Activated CD8-positive, alpha-beta memory T cell treated with anti-CD3 and anti-CD28 coated beads, Interleukin-2, amount 50 U/mL, for 24 hours (primary cell): Measurements from ENCODE around the gene GCNA.

ENCODE experiments used
- DNase-seq: peaks from one replicate; pipeline ENCODE4 v3.0.0-alpha.2; 2020; ENCODE audit errors: extremely low read depth

The GCNA gene

DNA sequence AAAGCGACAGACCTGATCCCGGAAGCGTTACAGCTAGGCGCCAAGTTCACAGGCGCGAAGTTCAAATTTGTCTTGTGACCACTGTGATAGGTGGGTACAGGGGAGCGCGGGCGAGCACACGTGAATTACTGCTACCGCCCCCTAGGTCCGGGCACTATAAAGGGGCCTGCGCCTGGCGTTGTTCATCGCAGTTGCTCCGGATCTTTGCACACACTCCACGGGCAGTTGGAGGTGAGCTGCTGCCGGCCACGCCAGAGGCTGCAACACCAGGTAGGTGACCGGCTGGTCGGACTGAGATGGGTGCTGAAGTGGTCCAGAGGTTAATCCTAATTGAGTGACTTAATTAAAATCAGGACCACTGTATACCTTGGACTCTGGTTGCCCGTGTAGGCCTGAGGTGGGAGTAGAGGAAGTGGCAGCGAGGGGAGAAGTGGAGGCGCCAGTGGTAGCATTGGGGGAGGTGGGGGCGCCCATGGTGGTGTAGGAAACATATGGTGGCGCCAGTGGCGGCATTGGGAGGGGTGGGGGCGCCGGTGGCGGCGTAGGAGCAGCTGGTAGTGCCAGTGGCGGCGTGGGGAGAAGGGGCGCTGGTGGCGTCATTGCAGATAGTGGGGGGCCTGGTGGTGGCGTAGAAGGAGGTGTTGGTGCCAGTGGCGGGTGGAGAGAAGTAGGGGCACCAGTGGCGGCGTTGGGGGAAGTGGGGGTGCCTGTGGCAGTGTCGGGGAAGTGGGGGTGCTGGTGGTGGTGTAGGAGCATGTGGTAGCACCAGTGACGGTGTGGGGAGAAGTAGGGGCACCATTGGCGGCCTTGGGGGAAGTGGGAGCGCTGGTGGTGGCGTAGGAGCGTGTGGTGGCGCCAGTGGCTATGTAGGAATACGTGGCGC lies at the start of gene GCNA:
TSS of gene GCNA (plus strand) at position 185 of the 883 bp plus-strand sequence. CDS start 2,385 bp downstream, outside the sequence.
- DNase-seq: no peak

DNA sequence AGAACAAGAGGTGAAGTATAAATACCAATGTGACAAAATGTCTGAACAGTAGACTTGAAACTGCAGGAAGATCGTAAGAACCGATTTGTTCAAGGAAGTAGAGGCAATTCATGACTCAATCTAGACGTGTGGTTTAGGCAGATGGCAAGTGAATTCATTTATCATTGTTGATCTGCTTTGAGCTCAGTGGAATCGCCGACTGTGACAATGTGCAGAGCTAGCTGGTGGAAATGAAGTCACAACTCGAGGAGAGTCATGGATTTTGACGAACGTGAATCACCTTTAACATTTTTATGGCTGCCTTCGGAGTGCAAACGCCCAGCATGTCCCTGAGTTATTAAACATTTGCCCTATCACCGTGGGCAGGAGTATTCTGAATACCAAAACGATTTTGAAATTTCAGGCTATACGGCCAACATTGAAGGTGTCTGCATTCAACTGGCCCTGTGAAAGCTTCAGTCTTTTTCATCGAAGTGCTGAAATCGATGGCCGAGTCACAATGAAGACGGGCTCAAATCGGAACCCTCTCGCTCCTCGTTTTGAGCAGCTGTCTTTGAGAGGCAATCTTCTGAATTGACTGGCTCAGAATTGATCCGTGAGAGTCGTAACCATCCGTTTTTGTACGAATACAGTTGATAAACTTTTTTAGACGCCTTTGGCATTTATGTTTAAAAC lies 46.0 kb upstream of the GCNA start:
- no peak for DNase-seq

DNA sequence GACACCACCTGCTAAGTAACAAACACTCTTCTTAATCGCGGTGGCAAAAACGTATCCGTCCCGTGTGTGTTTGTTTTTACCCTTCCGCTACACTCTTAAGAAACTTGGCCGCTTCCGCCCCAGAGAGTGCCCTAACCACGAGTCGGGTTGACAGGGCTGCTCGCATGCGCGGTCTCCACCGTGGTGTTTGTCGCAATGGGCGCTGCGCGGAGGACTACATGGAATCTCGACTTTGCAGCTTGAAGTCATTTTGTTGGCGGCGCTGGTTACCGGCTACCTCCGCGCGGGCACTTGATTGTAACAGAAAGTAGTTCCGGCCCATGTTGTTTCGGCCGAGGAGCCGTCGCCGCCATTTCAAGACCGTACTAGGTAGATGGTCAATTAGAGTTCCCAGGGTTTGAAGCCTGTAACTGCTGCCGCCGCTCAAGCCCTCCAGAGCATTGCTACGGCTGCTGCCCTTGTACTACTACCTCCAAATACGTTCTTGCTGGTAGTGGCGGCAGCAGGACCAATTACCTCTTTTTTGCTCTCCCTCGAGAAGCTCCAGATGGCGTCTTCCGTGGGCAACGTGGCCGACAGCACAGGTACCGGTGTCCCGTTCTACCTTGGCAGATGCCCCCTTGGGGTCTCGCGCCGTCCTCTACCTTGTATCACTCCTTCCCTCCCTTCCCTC lies 45.3 kb upstream of the GCNA start, which contains the start of gene OGT:
TSS of gene OGT (plus strand) at position 352 of the 673 bp plus-strand sequence. CDS start at position 548, 196 bp downstream.
- DNase-seq: peak; percentile 84

DNA sequence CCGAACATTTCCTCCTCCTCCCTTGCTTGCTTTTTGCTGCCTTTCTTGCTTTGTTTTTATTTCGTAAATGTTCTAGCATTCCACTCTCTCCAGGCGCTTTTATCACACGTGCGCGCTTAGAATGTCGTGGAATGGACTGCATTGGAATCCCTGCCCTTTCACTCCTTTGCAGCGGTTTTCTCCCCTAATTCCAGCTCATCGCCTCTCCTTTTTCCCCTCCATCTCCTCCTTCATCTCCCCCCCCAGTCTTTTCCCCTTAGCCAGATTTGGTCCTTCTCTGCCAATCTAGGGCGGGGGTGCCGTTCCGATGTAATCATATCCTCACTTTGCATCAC lies 44.8 kb upstream of the GCNA start:
- no peak for DNase-seq

- no peak for DNase-seq
These were observed 44.2 kb upstream of the GCNA start for GRCh38 chrX:71533851-71534561.

- DNase-seq: no peak
These were observed 43.3 kb upstream of the GCNA start for GRCh38 chrX:71534773-71535544.

DNA sequence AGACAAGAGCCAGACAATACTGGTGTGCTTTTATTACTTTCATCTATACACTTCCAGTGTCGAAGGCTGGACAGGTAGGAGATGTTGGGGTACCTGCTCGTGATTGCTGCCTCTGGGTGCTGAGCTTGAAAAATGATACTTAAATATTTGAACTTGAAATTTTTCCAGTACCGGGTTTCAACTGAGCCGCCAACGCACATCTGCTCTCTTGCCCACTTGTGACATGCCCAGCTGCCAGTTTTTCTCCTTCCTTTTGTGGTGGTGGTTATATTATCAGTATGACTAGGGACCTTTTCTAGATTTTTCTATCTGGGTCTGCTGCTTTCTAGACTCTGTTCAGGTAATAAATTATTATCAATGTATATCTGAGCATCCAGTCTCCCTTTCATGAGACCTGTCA lies 42.0 kb upstream of the GCNA start:
- DNase-seq: no peak

GRCh38 chrX:71537743-71538142 lies 40.5 kb upstream of the GCNA start:
- no peak for DNase-seq

DNA sequence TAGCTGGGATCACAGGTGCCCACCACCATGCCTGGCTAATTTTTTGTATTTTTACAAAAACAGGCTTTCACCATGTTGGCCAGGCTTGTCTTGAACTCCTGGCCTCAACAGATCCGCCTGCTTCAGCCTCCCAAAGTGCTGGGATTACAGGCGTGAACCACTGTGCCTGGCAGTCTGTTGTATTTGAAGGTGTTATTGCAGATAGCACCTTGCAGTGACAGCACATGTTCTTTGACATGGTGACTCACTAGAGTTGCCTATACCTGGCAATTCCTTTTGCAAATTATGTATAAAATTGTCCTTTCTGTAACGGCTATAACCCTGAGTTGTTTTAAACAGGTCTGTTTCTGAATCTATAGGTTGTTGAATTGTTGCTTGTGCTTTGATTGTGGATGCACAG lies 37.4 kb upstream of the GCNA start:
- no peak for DNase-seq

DNA sequence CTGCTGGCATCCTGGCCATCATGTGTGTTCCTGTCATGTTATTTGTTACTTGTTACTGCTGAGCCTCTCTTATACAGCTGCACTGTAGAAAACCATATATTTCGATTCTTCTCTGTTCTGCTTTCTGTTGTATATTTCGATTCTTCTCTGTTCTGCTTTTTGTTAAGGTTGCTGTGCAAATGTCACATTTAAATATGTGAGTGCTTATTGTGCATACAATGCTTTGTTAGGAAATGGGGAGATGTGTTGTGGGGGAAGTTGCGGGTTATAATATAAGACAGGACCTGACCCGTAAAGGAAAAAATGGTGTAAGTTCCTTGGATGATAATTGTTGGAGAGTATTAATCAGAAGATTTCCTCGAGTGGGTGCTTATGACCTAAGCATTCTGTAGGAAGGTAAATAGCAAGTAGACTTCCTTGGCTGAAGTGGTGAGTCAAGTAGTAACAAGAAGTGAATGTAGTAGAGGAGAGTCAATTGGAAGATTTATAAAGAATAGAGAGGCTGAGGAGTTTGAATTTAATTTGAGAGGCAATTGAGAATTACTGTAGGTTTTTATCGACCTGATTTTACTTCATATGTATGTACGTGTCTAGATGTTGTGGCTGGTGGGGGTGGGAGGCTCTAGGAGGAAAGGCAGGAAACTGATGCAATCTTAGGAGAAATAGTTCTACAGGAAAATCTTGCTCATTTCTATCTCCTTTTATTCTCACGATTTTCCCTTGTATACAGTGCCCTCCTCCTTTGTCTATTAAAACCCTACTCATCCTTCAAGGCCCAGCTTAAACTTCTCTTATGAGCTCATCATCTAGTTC lies 36.8 kb upstream of the GCNA start:
- no peak for DNase-seq

DNA sequence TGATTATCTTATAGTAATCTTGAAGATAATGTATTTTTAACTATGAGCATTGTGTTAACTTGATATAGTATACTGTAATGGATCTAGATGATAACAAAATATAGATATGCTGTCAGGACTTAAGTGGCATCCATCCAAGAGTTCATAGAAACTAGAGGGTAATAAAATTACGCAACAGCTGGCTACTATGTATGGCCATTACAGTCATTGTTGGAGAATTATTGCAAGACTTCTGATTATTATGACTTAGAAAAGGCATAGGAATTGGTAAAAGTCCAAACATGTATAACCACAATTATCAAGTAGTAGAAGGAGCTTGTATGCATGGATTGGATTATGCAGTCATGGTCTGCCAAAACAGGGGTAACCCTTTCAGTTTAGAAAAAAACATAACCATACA lies 35.8 kb upstream of the GCNA start:
- no peak for DNase-seq

GRCh38 chrX:71542825-71543224 lies 35.4 kb upstream of the GCNA start:
- DNase-seq: no peak

GRCh38 chrX:71543316-71543715 lies 34.9 kb upstream of the GCNA start:
- DNase-seq: no peak

GRCh38 chrX:71545364-71545763 lies 32.9 kb upstream of the GCNA start:
- DNase-seq: no peak

GRCh38 chrX:71546879-71547278 lies 31.4 kb upstream of the GCNA start:
- no peak for DNase-seq

GRCh38 chrX:71547339-71547738 lies 30.9 kb upstream of the GCNA start:
- DNase-seq: no peak

DNA sequence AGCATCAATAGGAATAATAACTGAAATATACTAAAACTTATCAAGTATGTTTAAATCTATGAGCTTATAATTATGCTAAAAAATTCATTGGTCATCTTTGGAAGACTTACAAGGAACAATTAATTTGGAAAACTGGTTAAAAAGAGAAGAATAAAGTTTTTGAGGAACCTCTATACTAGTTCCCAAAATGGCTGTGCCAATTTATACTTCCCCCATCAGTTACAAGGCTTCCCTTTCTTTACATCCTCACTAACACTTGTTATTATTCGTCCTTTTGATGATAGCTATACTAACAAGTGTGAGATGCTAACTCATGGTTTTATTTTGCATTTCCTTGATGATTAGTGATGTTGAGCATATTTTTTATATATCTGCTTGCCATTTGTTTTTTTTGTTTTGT lies 28.3 kb upstream of the GCNA start:
- no peak for DNase-seq

DNA sequence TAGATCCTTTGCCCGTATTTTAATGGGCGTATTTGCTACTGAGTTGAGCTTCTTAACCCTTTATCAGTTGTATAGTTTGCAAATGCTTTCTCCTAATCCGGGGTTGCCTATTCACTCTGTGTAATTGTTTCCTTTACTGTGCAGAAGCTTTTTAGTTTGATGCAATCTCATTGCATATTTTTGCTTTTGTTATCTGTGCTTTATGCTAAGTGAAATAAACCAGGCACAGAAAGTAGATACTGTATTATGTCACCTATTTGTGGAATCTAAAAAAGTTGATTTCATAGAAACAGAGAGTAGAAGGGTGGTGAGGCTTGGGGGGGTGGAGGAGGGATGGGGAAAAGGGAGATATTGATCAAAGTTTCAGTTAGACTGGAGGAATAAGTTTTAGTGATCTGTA lies 27.7 kb upstream of the GCNA start:
- no peak for DNase-seq

GRCh38 chrX:71556036-71556435 lies 22.2 kb upstream of the GCNA start:
- DNase-seq: no peak

- no peak for DNase-seq
These were observed 19.3 kb upstream of the GCNA start for GRCh38 chrX:71558920-71559319.
